ENCODE measurements around the gene FOXN3.
A peak's percentile ranks its signal among the peaks of the same experiment; 100 is the strongest.

FOXN3 gene

DNA sequence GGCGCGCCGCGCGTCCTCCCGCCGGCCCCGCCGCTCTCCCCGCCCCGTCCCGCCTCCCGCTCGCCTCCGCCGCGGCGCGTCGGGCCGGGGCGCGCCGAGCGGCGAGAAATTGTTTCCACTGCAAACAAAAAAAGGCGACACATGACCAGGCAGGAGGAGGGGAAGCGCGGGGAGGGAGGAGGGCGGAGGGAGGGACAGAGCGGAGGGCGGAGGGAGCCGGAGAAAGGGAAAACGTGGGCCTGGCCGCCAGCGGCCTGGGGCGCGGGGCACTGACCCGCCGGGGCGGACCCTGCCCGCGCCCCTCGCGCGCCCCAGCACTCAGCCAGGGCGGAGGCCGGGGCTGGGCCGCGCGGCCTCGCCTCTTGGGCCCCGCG lies at the start of gene FOXN3:
FOXN3 (minus strand) TSS at position 143 of the 374 bp plus-strand sequence. CDS start 4,757 bp downstream, outside the sequence.
- DNase-seq: peak; percentile 55 to 66 (median 58)

GRCh38 chr14:89466484-89466883 lies 49.5 kb upstream of the FOXN3 start:
- DNase-seq: no peak

DNA sequence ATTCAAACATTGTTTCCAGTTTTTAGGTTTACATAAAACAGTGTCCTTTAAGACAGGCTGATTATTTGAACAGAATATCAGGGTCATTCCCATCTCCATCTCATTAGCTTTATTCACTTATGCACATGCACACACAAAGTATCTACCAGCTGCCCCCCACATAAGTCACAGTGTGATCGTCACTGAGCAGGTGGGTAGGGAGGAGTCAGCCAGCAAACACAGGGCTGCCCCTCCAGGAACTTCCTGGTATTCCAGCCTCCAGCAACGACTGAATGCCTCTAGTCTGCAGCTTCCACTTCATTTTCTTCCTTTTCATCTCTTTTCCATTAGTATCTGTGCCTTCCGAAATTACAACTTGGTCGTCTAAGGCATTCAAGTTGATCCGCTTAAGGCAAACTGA lies 48.8 kb upstream of the FOXN3 start:
- DNase-seq: no peak

DNA sequence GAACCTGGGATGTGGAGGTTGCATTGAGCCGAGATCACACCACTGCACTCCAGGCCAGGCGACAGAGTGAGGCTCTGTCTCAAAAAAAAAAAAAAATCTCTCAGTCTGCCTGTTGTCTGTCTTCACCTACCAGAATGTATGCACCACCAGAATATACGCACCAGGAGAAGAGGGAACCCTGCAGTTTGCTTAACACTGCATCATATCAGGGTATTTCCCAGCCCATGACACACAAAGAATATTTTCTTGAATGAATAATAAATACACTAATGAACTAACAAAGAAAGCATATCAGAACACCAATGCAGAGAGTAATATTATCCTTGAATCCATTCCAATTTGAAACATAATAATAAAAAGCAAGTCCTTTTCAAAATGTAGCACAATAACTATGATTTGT lies 44.2 kb upstream of the FOXN3 start:
- no peak for DNase-seq

DNA sequence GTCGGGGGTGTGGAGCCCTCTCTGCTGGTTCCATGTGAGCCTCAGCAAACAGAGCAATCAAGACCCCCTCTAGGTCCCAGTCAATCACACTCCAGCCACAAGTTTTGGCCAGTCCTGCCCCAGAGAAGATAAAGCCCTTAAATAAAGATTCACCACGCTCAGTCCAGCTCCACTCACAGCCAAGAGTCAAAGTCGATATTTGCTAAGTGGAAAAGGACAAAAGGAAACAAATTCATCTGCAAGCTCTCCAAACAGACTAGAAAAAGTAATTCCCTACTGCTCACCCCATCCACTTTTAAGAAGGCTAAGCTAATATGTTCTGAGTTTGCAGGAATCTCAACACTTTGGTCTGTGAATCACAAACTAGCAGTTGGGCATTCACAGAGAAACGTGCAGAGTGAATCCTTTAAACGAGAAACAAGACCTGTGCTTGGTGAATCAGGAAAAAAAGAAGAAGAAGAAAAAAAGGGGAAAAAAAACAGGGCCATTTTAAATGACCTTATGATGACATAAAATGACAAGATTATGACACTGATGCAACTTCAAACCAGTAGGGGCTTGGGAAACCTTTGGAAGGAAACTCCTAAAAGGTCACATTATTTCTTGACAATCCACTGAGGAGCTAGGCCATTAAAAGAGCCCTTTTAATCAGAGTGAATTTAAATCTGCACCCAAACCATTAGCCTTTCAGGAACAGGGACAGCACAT lies 41.8 kb upstream of the FOXN3 start:
- no peak for DNase-seq

- no peak for DNase-seq
These were observed 40.0 kb upstream of the FOXN3 start for GRCh38 chr14:89457007-89457406.

GRCh38 chr14:89455412-89455811 lies 38.4 kb upstream of the FOXN3 start:
- DNase-seq: no peak

DNA sequence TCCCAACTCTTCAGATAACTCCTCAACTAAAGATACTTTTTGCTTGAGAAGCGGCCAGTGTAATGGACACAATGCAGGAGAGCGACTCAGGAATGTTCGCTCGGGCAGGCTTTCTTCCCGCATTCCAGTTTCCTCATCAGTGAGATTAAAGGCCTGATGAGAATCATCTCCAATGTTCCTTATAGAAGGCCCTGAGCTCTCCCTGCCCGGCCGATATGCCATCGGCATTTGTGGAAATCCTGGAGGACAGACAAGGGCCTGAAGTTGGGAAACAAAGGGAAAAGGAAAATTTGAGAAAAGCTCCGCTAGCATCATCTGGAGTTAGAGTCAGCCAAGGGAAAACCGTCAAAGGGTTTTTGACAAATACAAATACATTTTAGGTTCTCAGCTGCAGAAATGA lies 38.0 kb upstream of the FOXN3 start:
- no peak for DNase-seq

GRCh38 chr14:89452281-89452680 lies 35.2 kb upstream of the FOXN3 start:
- no peak for DNase-seq

- no peak for DNase-seq
These were observed 34.2 kb upstream of the FOXN3 start for GRCh38 chr14:89451229-89451628.

GRCh38 chr14:89447182-89447944 lies 30.3 kb upstream of the FOXN3 start:
- no peak for DNase-seq

- no peak for DNase-seq
These were observed 28.4 kb upstream of the FOXN3 start for GRCh38 chr14:89445273-89445973.

DNA sequence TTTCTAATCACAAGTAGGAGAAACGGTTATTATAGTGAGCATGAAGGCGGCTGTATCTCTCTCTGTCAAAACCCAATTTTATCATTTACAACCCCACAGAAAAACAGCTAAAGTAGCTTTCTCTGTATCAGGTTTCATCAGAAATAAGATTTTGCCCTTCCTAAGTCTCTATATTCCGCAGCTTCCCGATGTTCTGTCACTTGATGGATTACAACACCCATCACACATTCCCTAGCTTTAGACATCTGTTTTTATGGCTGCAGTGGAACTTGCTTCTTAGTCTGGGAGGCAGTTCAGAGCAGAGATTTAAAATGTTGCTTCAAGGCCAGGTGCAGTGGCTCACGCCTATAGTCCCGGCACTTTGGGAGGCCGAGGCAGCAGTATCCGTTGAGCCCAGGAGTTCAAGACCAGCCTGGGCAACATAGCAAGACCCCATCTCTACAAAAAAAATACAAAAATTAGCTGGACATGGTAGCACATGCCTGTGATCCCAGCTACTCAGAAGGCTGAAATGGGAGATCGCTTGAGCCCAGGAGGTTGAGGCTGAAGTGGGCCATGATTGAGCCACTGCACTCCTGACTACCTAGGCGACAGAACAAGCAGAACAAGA lies 27.6 kb upstream of the FOXN3 start:
- no peak for DNase-seq

DNA sequence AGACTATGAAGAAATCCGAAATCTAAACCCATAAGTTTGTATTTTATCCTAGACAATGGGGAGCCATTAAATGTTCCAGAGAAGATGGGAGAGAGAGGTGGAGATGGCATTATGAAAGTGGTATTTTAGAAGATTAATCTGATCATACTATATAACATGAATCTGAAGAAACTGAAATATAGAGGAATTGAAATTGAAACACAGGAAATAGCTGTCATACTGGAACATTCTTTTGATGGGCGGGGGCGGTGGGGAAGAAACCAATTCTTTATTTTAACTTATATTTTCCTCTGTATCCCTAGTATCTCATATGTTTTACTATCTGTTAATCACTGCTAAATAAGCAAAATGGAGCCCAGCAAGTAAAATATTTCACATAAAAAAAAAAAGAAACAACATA lies 27.0 kb upstream of the FOXN3 start:
- no peak for DNase-seq

DNA sequence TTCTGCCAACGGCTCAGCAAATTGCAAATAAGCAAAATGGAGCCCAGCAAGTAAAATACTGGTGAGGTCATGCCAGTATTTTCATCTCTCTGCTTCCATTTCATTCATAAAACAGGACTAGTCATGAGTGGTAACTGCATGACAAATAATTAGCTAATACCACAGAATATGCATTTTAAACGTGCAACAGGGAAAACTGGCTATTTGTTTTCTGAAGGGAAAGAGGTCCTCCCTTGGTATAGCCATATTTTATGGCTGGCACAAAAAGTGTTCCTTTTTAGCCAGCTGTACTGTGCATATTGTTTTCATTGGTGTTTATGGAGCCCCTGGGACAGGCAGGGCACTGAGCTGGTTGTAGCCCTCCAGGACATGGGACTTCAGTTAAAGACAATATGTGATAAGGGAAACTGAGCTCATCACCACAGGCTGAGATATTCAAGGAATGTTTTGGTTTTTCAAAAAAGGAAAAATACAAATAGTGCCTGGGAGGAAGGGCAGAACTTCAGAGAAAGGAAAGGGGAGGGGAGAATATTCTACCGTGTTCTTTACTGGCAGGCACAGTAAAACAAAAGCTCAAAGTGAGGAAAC lies 26.1 kb upstream of the FOXN3 start:
- no peak for DNase-seq

DNA sequence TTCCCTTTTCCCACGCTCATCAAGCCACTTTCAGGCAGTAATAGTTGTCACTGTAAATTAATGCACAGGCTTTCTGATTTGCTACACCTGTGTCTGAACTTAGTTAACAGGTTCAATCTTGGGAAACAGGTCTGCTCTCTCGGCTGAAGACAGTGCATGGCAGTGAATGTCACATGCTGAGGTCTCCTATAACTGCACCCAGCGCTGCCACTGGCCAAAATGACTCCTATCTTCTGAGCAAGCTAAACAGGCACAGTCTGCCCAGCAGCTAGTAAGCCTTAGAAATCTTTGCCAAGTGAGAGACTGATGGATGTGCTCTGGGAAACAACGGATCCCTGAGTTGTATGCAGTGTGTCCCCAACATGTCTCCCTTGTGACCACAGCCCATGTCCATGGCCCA lies 25.2 kb upstream of the FOXN3 start:
- no peak for DNase-seq

GRCh38 chr14:89440986-89441909 lies 24.2 kb upstream of the FOXN3 start:
- no peak for DNase-seq

- DNase-seq: no peak
These were observed 19.0 kb upstream of the FOXN3 start for GRCh38 chr14:89435892-89436656.

- DNase-seq: no peak
These were observed 18.5 kb upstream of the FOXN3 start for GRCh38 chr14:89435492-89435891.

GRCh38 chr14:89432226-89432625 lies 15.2 kb upstream of the FOXN3 start:
- no peak for DNase-seq

All from activated CD4-positive, CD25-positive, alpha-beta regulatory T cell (primary cell).